ENCODE data around the gene KRTAP4-9.
"Not testable (repeated sequence)": the region's sequence is repeated elsewhere in the genome, so short reads cannot be mapped to it uniquely, and the experiment has no call there.

KRTAP4-9 gene

DNA sequence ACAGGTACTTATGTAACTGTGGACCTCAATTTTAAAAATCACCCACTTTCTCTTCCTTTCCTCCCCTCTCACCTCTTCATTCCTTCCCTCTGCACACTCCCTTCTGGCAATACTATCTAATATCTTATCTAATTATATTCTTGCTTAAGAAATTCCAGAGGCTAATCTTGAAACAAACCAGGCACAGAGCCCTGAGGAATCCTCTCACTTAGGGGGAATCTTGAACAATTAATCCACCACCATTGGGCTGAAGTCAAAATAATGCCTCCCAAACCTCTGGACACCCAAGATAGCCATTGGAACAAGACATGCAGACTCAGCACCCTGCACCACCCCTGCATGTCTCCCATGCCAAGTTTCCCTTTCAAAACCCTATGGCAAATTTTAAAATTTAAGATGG, 36.2 kb downstream of the KRTAP4-9 start:
- TF ChIP-seq, protein P1, sequence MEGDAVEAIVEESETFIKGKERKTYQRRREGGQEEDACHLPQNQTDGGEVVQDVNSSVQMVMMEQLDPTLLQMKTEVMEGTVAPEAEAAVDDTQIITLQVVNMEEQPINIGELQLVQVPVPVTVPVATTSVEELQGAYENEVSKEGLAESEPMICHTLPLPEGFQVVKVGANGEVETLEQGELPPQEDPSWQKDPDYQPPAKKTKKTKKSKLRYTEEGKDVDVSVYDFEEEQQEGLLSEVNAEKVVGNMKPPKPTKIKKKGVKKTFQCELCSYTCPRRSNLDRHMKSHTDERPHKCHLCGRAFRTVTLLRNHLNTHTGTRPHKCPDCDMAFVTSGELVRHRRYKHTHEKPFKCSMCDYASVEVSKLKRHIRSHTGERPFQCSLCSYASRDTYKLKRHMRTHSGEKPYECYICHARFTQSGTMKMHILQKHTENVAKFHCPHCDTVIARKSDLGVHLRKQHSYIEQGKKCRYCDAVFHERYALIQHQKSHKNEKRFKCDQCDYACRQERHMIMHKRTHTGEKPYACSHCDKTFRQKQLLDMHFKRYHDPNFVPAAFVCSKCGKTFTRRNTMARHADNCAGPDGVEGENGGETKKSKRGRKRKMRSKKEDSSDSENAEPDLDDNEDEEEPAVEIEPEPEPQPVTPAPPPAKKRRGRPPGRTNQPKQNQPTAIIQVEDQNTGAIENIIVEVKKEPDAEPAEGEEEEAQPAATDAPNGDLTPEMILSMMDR (IDR thresholded peaks at IDR 0.05; ENCODE audit: borderline replicate concordance, control extremely low read depth, extremely low read depth, insufficient read depth, missing control alignments) = no peak
- DNase-seq (ENCODE audit: low spot score) = no peak
- in situ Hi-C loops (cut with MboI; ENCODE audit: low sequenced_read_pairs, unreplicated experiment) = no loop called here

DNA sequence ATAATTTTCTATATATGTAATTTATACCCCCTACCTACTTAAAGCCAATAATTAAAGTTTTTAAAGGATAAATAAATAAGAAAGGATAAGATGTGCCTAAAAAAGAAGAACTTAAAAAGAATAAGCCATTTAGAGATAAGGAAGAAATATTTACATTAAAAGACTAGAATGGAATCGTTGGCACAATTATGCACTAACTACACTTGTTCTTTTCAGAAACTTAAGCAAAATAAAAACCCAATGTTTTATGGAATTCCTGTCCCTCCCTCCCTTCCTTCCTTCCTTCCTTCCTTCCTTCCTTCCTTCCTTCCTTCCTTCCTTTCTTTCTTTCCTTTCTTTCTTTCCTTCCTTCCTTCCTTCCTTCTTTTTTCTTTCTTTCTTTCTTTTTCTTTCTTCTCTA, 39.7 kb downstream of the KRTAP4-9 start:
- in situ Hi-C loops (cut with MboI; ENCODE audit: low sequenced_read_pairs, unreplicated experiment) = no loop called here
- TF ChIP-seq, protein P1 (IDR thresholded peaks at IDR 0.05; ENCODE audit: borderline replicate concordance, control extremely low read depth, extremely low read depth, insufficient read depth, missing control alignments) = no peak

GRCh38 chr17:41145261-41145660, 40.1 kb downstream of the KRTAP4-9 start:
- no peak for DNase-seq (ENCODE audit: low spot score)
- in situ Hi-C loops (cut with MboI; ENCODE audit: low sequenced_read_pairs, unreplicated experiment) = no loop called here
- TF ChIP-seq, protein P1 (IDR thresholded peaks at IDR 0.05; ENCODE audit: borderline replicate concordance, control extremely low read depth, extremely low read depth, insufficient read depth, missing control alignments) = no peak

More for the DNA sequence above, 39.7 kb downstream of the KRTAP4-9 start:
- no peak for DNase-seq (ENCODE audit: low spot score)

DNA sequence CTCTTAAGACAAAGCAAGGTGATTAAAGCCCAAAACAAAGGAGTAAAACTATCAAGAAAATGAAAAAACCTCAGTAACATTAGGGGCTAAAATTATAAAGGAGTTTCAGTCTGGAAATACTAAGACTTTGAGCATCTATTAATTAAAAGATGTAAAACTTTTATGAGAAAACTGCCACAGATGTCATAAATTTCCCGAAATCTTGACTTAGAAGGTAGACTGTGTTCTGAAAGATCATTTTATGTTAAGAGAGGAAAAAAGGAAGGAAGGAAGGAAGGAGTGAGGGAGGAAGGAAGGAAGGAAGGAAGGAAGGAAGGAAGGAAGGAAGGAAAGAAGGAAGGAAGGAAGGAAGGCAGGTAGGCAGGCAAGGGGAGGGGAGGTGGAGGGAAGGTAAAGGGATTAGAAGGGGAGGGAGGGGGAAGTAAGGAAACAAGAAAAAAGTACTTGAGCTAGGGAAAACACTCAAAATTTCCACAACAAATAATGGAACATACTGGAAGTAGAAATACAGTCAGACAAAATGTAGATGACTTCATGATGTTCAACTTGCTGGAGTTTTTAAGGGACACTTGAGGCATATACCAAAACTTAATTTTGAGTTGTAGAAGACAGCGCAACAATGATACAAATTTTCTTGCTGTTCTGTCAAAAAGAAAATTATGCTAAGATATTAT, 42.5 kb downstream of the KRTAP4-9 start:
- no peak for DNase-seq (ENCODE audit: low spot score)
- in situ Hi-C loops (cut with MboI; ENCODE audit: low sequenced_read_pairs, unreplicated experiment) = no loop called here
- TF ChIP-seq, protein P1 (IDR thresholded peaks at IDR 0.05; ENCODE audit: borderline replicate concordance, control extremely low read depth, extremely low read depth, insufficient read depth, missing control alignments) = no peak

DNA sequence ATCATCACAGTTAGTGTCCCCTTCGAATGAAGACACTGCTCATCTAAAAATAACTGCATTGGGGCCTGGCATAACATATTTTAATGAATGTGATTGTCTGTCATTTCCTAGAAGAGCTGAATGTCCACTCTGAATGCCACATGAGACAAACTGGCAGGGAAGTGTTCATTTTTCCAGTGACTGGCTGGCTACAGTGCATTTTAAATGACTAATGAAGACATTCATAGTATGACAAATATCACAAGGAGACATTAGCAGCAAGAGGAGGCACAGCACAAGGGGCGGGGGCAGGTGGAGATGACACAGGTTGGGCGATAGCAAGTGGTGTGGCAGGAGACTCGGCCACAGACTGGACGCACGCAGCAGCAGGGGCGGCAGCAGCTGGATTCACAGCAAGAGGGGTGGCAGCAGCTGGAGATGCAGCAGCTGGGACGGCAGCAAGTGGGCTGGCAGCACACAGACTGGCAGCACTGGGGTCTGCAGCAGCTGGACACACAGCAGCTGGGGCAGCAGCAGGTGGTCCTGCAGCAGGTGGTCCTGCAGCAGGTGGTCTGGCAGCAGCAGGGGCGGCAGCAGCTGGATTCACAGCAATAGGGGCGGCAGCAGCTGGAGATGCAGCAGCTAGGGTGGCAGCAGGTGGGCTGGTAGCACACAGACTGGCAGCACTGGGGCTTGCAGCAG, 43.9 kb downstream of the KRTAP4-9 start:
- in situ Hi-C loops (cut with MboI; ENCODE audit: low sequenced_read_pairs, unreplicated experiment); DNase-seq (ENCODE audit: low spot score): not testable (repeated sequence)

- in situ Hi-C loops (cut with MboI; ENCODE audit: low sequenced_read_pairs, unreplicated experiment) = no loop called here
- no peak for DNase-seq (ENCODE audit: low spot score)
- TF ChIP-seq, protein P1 (IDR thresholded peaks at IDR 0.05; ENCODE audit: borderline replicate concordance, control extremely low read depth, extremely low read depth, insufficient read depth, missing control alignments) = no peak
Measured at GRCh38 chr17:41149652-41149985, 44.4 kb downstream of the KRTAP4-9 start, which contains the start of gene KRTAP4-5. KRTAP4-5 (minus strand) TSS chr17:41149825; CDS start chr17:41149767, 58 bp downstream.

- TF ChIP-seq, protein P1 (IDR thresholded peaks at IDR 0.05; ENCODE audit: borderline replicate concordance, control extremely low read depth, extremely low read depth, insufficient read depth, missing control alignments) = no peak
- DNase-seq (ENCODE audit: low spot score) = no peak
- in situ Hi-C loops (cut with MboI; ENCODE audit: low sequenced_read_pairs, unreplicated experiment) = no loop called here
Measured at GRCh38 chr17:41150026-41150425, 44.8 kb downstream of the KRTAP4-9 start.

Data from GM13976 (cell line).